GM19372 (cell line): Measurements from ENCODE around the gene SCNN1A.

Experiments
- ATAC-seq: cut with Tn5 transposase; IDR thresholded peaks from one replicate; pipeline ENCODE4 v1.9.1; 2021; ENCODE audit warnings: mild to moderate bottlenecking, low read depth, moderate library complexity; ENCODE audit not compliant: unreplicated experiment

The SCNN1A gene

GRCh38 chr12:6335451-6336078 is 39.8 kb downstream of the SCNN1A start:
- peak; percentile 85 for ATAC-seq

GRCh38 chr12:6334940-6335450 is 40.4 kb downstream of the SCNN1A start:
- ATAC-seq = no peak

DNA sequence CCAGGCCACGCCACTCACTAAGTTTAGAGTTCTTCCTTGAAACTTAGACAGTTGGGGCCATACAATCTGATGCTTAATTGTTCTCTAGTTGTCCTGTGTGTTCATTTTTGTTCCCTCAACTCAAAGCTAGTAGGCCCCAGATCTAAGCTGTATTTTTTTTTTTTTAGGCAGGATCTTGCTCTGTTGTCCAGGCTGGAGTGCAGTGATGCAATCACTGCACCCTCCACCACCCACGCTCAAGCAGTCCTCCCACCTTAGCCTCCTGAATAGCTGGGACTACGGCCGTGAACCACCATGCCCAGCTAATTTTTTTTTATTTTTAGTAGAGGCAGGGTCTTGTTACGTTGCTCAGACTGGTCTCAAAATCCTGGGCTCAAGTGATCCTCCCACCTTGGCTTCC is 41.0 kb downstream of the SCNN1A start:
- ATAC-seq = no peak

DNA sequence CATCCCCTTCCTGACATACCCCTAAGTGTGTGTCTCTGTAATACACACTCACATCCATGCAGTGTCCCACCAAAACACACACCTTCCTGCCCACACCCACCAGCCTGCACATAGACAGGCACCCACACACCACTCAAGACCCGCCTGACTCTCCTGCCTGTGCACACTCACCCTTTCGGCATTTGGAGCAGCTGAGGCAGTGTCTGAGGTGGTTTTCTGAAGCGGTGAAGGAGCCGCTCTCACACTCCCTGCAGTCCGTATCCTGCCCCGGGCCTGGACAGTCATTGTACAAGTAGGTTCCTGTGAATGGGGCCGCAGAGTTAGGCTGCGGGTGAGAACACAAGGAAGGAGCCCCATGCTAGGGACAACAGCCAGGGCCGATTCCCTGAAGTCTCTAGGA is 41.8 kb downstream of the SCNN1A start:
- ATAC-seq = no peak

DNA sequence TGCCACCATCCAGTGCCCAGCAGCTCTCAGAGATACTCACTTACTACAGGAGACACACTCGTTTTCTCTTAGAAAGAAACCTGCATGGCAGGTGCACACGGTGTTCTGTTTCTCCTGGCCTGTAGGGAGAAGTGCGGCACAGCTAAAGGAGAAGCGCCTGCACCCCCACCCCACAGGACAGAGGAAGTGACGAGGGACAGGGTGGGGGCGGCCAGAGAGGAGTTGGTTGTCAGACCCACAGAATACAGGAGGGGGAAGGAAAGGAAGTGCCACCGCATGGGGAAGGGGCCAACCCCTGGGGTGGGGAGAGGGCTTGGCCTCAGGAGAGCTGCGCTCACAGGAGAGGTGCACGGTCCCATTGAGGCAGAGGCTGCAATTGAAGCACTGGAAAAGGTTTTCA is 42.3 kb downstream of the SCNN1A start:
- ATAC-seq = no peak

DNA sequence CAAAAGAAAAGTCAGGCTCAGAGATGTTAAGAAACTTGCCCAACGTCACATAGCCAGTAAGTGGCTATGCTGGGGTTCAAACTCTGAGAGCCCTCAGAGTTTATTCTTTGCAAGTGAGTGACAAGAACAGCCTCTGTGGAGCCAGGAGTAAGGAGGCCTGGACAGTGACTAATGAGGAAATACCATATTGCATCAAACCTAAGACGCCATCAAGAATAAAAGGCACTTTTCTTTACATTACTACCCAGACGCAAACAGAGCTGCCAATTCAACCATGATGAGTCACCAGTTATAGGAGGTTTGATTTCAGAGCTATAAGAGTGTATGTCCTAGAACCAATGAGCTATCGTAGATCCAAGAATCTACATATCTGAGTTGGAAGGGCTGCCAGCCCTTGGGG is 42.9 kb downstream of the SCNN1A start:
- ATAC-seq = no peak

GRCh38 chr12:6330999-6331714 is 44.2 kb downstream of the SCNN1A start:
- ATAC-seq = no peak

DNA sequence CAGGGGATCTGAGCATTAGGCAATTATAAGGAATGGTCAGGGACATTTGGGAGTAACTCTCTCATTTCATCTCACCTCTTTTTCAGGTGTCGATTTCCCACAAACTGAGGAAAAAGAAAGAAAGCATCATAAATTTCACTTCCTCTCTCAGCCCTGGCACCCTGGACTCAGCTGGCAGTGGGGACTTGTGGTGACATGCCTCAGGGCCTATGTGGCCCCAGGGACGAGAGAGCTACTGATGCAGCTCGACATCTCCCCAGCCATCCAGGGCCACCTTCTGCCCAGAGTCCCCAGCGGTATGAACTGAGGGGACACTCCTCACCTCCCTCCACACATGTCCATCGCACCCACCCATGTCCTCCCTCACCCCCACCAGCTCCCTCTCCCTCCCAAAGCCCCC is 45.2 kb downstream of the SCNN1A start:
- ATAC-seq = no peak

DNA sequence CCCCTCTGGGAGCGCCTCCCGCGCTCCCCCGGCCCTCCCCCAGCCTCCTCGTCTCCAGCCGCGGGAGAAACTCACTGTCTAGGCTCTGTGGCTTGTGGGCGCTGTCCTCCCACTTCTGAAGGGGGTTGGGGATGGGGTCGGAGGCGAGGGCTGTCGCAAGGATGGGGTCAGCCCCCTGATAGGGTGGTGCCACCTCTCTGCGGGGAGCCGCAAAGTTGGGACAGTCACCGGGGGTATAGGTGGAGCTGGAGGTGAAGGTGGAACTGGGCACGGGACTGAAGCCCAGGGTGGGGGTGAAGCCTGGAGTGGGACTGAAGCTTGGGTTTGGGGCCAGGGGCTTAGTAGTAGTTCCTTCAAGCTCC is 45.7 kb downstream of the SCNN1A start:
- no peak for ATAC-seq

GRCh38 chr12:6328945-6329702 is 46.2 kb downstream of the SCNN1A start:
- ATAC-seq = no peak

- no peak for ATAC-seq
Measured at GRCh38 chr12:6328045-6328779, 47.2 kb downstream of the SCNN1A start.

DNA sequence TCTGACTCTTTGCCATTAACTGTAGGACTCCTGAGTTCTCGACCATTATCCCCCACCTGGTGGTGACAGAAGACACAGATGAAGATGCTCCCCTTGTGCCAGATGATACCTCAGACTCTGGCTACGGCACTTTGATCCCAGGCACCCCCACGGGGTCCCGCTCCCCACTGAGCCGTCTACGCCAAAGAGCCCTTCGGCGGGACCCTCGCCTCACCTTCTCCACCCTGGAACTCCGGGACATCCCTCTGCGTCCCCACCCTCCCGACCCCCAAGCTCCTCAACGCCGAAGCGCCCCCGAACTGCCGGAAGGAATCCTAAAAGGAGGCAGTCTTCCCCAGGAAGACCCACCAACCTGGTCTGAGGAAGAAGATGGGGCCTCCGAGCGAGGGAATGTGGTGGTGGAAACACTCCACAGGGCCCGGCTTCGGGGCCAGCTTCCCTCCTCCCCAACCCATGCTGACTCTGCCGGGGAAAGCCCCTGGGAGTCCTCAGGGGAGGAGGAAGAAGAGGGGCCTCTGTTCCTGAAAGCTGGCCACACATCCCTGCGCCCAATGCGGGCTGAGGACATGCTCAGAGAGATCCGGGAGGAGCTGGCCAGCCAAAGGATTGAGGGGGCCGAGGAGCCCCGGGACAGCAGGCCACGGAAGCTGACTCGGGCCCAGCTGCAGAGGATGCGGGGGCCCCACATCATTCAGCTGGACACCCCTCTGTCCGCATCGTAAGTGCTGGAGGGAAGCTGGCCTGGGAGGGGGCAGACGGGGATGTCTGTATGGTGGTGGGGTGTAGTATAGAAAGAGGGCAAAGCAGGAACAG is 47.9 kb downstream of the SCNN1A start:
- no peak for ATAC-seq

- ATAC-seq = no peak
Measured at GRCh38 chr12:6326316-6327228, 48.8 kb downstream of the SCNN1A start.

GRCh38 chr12:6324936-6325750 is 50.2 kb downstream of the SCNN1A start:
- no peak for ATAC-seq

DNA sequence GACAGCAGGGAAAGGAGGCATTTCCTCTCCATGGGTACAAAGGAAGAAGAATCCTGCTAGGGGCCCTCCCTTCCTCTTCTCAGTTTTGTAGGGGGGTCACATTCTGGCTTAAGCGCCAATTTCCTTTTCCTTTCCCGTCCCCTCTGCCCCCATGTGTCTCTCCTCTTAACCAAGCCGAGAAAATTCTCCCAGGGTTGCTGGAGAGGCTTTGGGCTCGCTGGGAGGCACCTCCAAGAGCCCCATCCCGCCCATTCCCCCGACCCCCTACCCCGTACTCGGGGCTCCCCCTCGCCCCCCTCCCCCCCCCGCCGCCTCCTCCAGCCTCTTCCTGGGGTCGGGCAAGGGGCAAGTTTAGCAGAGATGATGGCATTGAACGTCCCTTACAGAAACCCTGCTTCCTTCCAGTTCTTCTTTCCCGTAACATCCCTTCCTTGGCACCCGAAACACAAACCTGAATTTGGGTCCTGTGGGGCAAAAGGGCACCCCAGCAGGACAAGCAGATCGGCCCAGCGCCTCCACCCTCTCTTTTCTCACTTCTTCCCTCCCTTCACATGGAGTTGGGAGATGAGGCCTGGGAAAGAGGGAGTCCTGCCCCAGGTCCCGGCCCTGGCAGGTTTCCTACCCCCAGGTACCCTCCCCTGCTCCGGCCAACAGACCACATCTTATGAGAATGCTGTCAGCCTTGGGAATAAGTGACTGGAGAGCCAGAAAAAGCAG is 51.2 kb downstream of the SCNN1A start:
- no peak for ATAC-seq

DNA sequence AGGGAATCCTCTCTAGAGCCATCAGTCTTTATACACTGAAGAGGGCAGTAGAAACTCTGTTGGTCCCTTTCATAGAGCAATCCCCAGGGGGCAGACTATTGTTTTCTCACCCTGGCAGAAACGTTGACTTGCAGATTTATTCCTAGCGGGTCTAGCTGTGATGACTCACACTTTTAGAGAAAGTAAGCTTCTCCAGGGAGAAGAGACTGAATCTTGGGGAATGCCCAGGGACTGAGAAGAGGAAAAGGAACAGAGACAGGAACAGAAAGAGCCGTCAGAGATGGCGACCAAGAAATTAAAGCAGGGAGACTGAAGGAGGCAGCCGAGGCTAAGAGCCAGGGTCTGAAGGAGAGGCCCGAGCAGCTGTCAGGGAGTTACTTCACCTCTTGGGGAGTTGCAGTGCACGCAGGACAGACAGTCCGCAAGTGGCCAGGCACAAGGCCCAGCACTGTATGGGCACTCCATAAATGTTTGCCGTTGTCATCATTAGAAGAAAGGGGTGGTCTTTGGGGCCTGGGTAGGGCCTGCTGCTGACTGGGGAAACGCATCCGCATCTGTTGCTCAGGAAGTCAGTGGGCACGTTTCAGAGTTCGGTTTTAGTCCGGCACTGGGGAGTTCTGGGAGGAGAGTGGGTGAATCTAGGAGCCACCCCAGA is 51.9 kb downstream of the SCNN1A start:
- peak; percentile 67 for ATAC-seq

- no peak for ATAC-seq
Measured at GRCh38 chr12:6322969-6323339, 52.4 kb downstream of the SCNN1A start.
